Keratinocyte (primary cell): ENCODE results near the gene ILK. TPM values are rescaled to one million over a fixed set of nuclear protein-coding genes. Genes with fewer than 3 reads are reported as not detected.

ENCODE experiments used
- DNase-seq: peaks from one replicate; pipeline ENCODE4 v3.0.0-alpha.2; 2011; ENCODE audit warnings: low read depth, missing footprints, low spot score
- FAIRE-seq: peaks from 2 replicates; lab custom pipeline; 2011; peaks lifted over from hg19 to GRCh38; lab: Jason Lieb, UNC
- H2AFZ ChIP-seq: 2 replicates; pipeline ENCODE4 v1.6.0; 2012; ENCODE audit warnings: low read length, control low read depth, inconsistent platforms; ENCODE audit not compliant: control insufficient read depth
- H3K27ac ChIP-seq: 2 replicates; pipeline ENCODE4 v1.5.1; 2011; ENCODE audit warnings: low read length; ENCODE audit not compliant: control insufficient read depth, insufficient read depth
- H3K27me3 ChIP-seq: 3 replicates; pipeline ENCODE4 v1.6.0; 2011; ENCODE audit warnings: low read length; ENCODE audit not compliant: control insufficient read depth, insufficient read depth; ENCODE audit errors: extremely low read depth
- H3K36me3 ChIP-seq, 2 experiments: 2 replicates in 1 of 2; 3 replicates in 1 of 2; pipeline ENCODE4 v1.5.1; 2011; ENCODE audit warnings: low read length in 2 of 2, mild to moderate bottlenecking in 1 of 2; ENCODE audit not compliant: control insufficient read depth in 2 of 2, insufficient read depth in 2 of 2; ENCODE audit errors: extremely low read depth in 1 of 2
- H3K4me1 ChIP-seq: 3 replicates; pipeline ENCODE4 v1.5.1; 2011; ENCODE audit warnings: low read length; ENCODE audit not compliant: control insufficient read depth, insufficient read depth; ENCODE audit errors: extremely low read depth
- H3K4me2 ChIP-seq: 3 replicates; pipeline ENCODE4 v1.6.0; 2011; ENCODE audit warnings: low read depth, low read length; ENCODE audit not compliant: control insufficient read depth, insufficient read depth; ENCODE audit errors: extremely low read depth
- H3K4me3 ChIP-seq, 3 experiments: fragments of 200-600 bp in 1 of 3; sonication (generic) in 1 of 3; 2 replicates in 2 of 3; 3 replicates in 1 of 3; pipeline ENCODE4 v1.5.1; 2011 to 2016; ENCODE audit warnings: low read length in 3 of 3, mild to moderate bottlenecking in 3 of 3, control low read depth in 2 of 3, inconsistent platforms in 1 of 3, low read depth in 1 of 3, mixed read lengths in 1 of 3, mixed run types in 1 of 3, moderate library complexity in 1 of 3; ENCODE audit not compliant: control insufficient read depth in 2 of 3, insufficient read depth in 2 of 3; ENCODE audit errors: extremely low read depth in 1 of 3
- H3K79me2 ChIP-seq: 2 replicates; pipeline ENCODE4 v1.6.0; 2012; ENCODE audit warnings: low read length; ENCODE audit not compliant: control insufficient read depth, insufficient read depth
- H3K9ac ChIP-seq: 3 replicates; pipeline ENCODE4 v1.6.0; 2011; ENCODE audit warnings: low read length; ENCODE audit not compliant: control insufficient read depth, insufficient read depth; ENCODE audit errors: extremely low read depth
- H3K9me1 ChIP-seq: 3 replicates; pipeline ENCODE4 v1.6.0; 2011; ENCODE audit warnings: low read length; ENCODE audit not compliant: control insufficient read depth, insufficient read depth; ENCODE audit errors: extremely low read depth
- H3K9me3 ChIP-seq: 2 replicates; pipeline ENCODE4 v1.5.1; 2012; ENCODE audit warnings: low read depth, low read length; ENCODE audit not compliant: control insufficient read depth
- H4K20me1 ChIP-seq: 3 replicates; pipeline ENCODE4 v1.6.0; 2011; ENCODE audit warnings: low read length; ENCODE audit not compliant: control insufficient read depth, insufficient read depth; ENCODE audit errors: extremely low read depth
- EZH2 ChIP-seq: IDR thresholded peaks from one replicate; pipeline ENCODE4 v1.6.1; 2012; ENCODE audit warnings: inconsistent platforms, mild to moderate bottlenecking, low read length, moderate library complexity
- dilution Hi-C: fragments of 300-500 bp; cut with MboI; formaldehyde crosslinking; loops from one replicate; pipeline ENCODE4 v1.7.0; 2020; ENCODE audit warnings: low sequenced_read_pairs; ENCODE audit not compliant: extremely low pct_ligation_motif_present
- polyA plus RNA-seq, 5 experiments: library from polyadenylated mRNA; depleted of rRNA in 3 of 5; stranded (reverse) in 3 of 5; stranded (forward) in 1 of 5; unstranded in 1 of 5; fragments of >200 nt; gene quantifications; 1 replicate in 1 of 5; 2 replicates in 3 of 5; 3 replicates in 1 of 5; pipeline versions ENCODE4 v1.2.1 to v1.2.3, GENCODE V29; 2011 to 2012; ENCODE audit warnings: missing spikeins in 2 of 5, low read depth in 1 of 5, low replicate concordance in 1 of 5
- TF ChIP-seq, protein P1 (sequence below), 3 experiments: IDR thresholded peaks in 1 of 3; conservative IDR thresholded peaks in 1 of 3; optimal IDR thresholded peaks in 1 of 3; 2 replicates in 2 of 3; 3 replicates in 1 of 3; pipeline versions ENCODE3 to v1.5.1; 2011; ENCODE audit warnings: low read length in 3 of 3, mild to moderate bottlenecking in 3 of 3, moderate library complexity in 2 of 3, control low read depth in 1 of 3, inconsistent platforms in 1 of 3; ENCODE audit not compliant: insufficient read depth in 2 of 3; ENCODE audit errors: extremely low read depth in 1 of 3

ILK gene
- polyA plus RNA-seq, 1 donor (not counting 4 experiments of a cell fraction or from before 2014, with no cell fraction given), result 117 TPM

DNA sequence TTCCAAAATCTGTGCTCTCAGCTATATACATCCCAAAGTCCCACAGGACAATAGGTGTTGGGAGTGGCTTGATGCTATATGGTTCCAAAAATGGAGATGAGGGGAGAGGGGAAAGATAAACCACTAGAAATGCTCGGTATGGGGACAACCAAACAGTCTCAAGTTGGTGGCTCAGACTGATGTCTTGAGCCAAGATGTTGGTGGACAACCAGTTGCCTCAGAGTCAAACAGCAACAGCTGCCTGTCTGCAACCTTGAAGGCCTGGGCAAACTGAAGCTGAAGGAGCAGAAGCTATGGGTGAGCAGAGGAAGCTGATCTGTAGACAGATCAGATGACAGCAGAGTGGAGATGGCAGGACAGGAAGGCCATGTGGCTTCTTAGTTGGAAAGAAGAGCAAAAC lies 4.1 kb upstream of the ILK start:
- dilution Hi-C loops, result no loop called here
- Histone ChIP-seq H3K4me1 (peaks cover 9% of the 10 kb centered on the region), H3K27ac (no peak overlapping the region), H3K9me1 (peaks cover 3% of the 10 kb centered on the region), H4K20me1 (no peaks in the 10 kb centered on the region), H3K9ac (no peak overlapping the region), H3K36me3 (peaks cover 26 to 46% of the 10 kb centered on the region in 2 experiments), H3K27me3 (no peaks in the 10 kb centered on the region), H3K9me3 (no peaks in the 10 kb centered on the region), H2AFZ (no peak overlapping the region), H3K4me3 (no peak overlapping the region), H3K79me2 (peaks cover 54% of the 10 kb centered on the region), H3K4me2 (no peak overlapping the region)
- FAIRE-seq (no peak), DNase-seq (no peak)
- TF ChIP-seq, protein P1, sequence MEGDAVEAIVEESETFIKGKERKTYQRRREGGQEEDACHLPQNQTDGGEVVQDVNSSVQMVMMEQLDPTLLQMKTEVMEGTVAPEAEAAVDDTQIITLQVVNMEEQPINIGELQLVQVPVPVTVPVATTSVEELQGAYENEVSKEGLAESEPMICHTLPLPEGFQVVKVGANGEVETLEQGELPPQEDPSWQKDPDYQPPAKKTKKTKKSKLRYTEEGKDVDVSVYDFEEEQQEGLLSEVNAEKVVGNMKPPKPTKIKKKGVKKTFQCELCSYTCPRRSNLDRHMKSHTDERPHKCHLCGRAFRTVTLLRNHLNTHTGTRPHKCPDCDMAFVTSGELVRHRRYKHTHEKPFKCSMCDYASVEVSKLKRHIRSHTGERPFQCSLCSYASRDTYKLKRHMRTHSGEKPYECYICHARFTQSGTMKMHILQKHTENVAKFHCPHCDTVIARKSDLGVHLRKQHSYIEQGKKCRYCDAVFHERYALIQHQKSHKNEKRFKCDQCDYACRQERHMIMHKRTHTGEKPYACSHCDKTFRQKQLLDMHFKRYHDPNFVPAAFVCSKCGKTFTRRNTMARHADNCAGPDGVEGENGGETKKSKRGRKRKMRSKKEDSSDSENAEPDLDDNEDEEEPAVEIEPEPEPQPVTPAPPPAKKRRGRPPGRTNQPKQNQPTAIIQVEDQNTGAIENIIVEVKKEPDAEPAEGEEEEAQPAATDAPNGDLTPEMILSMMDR (optimal IDR thresholded peaks at IDR 0.05 in 1 of 3, IDR thresholded peaks at IDR 0.05 in 1 of 3, conservative IDR thresholded peaks at IDR 0.05 in 1 of 3; ENCODE audit: extremely low read depth in 1 of 3, insufficient read depth in 2 of 3, low read length in 3 of 3), result no peak
- no peak for TF ChIP-seq EZH2

DNA sequence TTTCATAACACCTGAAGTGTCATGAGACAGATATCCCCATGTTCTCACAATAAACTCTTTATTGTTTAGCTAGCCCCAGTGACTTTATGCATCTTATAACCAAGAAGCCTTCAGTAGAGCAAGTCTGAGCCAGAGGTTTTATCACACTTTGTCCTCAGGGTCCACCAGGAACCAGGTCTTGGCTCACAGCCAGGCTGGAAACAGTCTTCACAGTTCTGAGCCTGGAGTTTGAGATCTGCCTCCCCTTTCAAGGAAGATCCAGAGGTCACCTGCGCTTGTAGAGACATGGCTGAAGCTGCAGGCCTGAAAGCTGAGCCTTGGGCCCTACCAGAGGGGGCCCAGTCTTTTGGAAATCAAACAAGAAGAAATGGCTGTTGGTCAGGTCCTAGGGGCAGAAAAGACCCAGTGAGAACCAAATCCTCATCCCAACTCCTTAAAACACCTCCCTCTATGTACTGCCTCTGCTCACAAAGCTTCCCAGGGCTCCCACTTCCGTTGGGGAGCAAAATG lies 3.6 kb upstream of the ILK start:
- Histone ChIP-seq H3K4me2 (no peak overlapping the region), H3K4me3 (no peak overlapping the region), H3K36me3 (peaks cover 24 to 46% of the 10 kb centered on the region in 2 experiments), H3K79me2 (peaks cover 59% of the 10 kb centered on the region), H3K27me3 (no peaks in the 10 kb centered on the region), H3K9ac (no peak overlapping the region), H3K9me3 (no peaks in the 10 kb centered on the region), H3K9me1 (peaks cover 3% of the 10 kb centered on the region), H3K4me1 (peaks cover 14% of the 10 kb centered on the region), H2AFZ (no peak overlapping the region), H3K27ac (no peak overlapping the region), H4K20me1 (no peaks in the 10 kb centered on the region)
- TF ChIP-seq, protein P1 (optimal IDR thresholded peaks at IDR 0.05 in 1 of 3, IDR thresholded peaks at IDR 0.05 in 1 of 3, conservative IDR thresholded peaks at IDR 0.05 in 1 of 3; ENCODE audit: extremely low read depth in 1 of 3, insufficient read depth in 2 of 3, low read length in 3 of 3), result no peak
- no peak for TF ChIP-seq EZH2
- DNase-seq, result no peak
- dilution Hi-C loops, result no loop called here
- no peak for FAIRE-seq
